Measurements from ENCODE around the gene MATK.

MATK gene, protein sequence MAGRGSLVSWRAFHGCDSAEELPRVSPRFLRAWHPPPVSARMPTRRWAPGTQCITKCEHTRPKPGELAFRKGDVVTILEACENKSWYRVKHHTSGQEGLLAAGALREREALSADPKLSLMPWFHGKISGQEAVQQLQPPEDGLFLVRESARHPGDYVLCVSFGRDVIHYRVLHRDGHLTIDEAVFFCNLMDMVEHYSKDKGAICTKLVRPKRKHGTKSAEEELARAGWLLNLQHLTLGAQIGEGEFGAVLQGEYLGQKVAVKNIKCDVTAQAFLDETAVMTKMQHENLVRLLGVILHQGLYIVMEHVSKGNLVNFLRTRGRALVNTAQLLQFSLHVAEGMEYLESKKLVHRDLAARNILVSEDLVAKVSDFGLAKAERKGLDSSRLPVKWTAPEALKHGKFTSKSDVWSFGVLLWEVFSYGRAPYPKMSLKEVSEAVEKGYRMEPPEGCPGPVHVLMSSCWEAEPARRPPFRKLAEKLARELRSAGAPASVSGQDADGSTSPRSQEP

GRCh38 chr19:3785938-3786824, at the start of gene MATK:
Gene MATK, minus strand, starts transcription at chr19:3786381. Its CDS starts 1,246 bp downstream, at chr19:3785135.
- no peak for DNase-seq

GRCh38 chr19:3835055-3835435, 48.9 kb upstream of the MATK start:
- DNase-seq, result no peak

DNA sequence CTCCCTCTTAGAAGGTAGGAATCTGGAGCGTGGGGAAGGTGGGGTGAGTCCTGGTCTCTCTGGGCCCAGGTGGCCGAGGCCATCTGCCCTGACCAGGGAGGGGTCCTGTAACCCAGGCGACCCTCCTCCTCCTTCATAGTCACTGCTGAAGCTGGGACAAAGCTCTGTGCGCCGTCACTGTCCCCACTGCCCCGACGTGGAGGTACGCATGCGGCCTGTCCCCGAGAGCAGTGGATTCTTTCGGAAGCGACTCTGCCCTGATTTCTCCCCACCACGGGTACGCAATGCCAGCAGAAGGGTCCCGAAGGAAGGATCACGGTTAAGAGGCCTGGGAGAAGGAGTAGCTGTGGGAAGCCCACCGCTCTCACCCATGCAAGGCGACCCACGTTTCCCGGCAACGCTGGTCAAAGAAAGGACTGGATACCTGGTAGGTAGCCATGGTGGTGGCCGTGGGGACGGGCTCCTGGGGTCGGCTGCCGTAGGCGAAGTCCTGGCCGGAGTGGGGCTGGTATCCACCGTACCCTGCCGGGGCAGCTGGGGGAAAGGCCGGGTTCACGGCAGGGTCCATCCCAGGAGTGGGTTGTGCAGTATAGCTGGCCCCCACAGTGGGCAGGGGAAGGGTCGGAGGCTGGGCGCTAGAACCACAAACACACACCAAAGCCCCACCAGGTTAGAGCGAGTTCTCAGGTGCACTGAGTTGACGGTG, 48.3 kb upstream of the MATK start:
- no peak for DNase-seq

DNA sequence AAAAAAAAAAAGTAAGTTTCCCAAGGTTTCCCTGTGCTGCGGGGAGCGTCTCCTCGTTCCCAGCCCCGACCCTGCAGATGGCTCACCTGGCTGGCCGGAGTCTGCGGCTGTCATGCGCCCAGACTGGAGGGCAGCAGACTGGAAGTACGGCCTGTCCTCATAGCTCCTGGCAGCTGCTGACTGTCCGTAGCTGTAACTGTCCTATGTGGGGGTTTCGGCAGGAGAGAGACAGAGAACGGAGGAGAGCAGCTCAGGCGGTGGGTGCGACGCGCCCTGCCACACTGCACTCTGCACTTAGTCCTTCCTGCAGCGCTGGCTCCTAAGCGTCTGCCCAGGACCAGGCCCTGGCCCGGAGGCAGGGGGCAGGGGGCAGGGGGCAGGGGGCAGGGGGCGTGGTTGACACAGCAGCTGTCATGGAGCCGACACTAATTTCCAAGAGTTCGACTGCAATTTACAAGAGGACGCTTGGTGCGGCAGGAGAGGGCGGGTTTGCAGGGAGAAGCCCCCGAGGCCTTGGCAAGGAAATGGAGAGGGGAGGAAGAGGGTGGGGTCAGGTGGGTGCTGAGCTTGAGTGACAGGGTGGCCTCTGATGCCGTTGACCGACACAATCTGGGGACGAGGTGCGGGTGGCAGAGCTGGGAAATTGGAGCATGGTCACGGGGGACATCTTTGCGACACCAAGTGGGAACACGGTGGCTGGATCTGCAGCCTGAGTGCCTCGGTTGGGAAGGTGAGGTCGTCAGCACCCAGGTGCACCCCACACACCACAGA, 47.6 kb upstream of the MATK start:
- DNase-seq, result no peak

DNA sequence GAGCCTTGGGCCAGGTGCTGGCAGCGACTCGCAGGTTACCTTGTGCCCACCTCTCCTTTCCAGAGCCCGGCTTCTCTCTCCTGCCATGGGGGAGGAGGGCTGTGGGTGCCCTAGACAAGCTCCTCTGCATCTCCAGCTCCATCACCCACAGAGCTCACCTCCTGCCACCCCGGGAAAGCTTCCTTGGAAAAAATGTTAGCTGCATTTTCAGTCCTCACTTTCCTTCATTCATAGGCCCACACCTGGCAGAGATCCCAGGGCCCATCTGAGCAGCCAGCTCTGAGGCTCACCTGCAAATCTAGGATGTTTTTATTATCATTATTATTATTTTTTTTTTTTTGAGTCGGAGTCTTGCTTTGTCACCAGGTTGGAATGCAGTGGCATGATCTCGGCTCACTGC, 45.8 kb upstream of the MATK start:
- DNase-seq, result no peak

GRCh38 chr19:3831601-3832000, 45.4 kb upstream of the MATK start:
- no peak for DNase-seq

DNA sequence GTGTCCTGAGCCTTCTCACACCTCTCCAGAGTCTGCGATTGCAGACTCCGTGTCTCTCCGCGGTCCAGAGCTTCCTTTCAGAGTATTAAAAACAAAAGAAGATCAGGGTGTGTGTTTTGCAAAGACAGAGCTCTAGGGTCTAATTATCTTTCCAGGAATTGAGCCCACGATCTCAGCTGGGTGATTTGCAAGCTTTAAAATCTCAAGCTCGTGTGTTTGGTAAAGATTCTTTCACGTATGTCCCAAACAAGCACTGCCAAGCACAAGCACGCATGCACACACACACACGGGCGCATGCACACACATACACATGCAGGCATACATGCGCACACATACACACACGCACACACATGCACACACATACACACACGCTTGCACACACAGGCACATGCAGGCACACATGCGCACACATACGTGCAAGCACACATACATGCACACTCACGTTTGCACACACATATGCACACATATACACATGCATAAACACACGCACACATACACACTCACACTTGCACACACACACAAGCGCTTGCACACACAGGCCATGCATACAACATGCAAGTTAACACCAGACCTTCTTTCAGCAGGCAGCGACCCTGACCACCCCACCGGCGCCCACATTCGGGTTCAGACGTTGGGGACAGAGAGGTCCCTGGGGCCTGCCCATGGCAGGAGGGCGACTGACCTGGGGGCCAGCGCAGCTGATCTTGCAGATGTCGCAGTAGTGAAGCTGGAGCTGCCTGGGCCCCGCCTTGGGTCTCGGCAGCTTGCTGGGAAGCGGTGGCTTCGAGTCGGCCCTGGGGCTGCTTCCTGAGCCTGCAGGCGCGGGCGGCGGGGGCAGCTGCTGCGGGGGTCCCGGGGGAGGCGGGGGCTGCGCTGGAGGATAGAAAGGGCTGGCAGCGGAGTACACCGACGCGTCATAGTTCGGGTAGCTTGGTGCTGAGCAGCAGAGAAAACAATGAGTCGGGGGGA, 44.7 kb upstream of the MATK start:
- DNase-seq, result no peak

DNA sequence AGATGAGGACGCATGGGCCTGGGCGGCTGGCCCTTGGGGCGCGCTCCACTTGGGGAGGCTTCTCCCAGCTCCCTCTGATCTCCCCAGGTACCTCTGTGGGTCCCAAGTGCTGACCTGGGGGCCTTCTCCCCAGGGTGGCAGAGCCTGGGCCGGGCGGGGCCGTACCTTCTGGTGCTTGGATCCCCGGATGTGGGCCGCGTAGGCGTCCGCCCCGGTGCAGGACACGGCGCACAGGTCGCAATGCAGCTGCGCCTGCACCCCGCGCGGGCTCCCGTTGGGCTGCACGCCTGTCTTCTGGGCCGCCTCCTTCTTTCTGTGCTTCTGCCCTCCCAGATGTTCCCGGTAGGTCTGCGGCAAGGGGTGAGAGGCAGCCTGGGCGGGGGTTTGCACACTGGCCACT, 41.1 kb upstream of the MATK start:
- no peak for DNase-seq

DNA sequence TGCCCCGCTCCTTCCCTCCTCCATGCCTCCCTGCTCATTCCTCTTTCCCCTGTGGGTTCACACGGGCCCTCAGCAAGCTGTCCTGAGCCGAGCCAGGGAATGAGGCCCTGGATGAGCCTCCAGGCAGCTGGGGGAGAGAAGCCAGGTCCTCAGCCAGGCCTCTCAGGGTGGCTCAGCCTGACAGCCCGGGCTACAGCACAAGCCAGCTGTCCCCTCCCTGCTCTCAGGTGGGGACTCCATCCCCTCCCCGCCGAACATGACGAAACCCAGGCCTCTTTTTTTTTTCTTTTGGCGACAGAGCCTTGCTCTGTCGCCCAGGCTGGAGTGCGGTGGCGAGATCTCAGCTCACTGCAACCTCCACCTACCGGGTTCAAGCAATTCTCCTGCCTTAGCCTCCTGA, 40.0 kb upstream of the MATK start:
- DNase-seq, result no peak

DNA sequence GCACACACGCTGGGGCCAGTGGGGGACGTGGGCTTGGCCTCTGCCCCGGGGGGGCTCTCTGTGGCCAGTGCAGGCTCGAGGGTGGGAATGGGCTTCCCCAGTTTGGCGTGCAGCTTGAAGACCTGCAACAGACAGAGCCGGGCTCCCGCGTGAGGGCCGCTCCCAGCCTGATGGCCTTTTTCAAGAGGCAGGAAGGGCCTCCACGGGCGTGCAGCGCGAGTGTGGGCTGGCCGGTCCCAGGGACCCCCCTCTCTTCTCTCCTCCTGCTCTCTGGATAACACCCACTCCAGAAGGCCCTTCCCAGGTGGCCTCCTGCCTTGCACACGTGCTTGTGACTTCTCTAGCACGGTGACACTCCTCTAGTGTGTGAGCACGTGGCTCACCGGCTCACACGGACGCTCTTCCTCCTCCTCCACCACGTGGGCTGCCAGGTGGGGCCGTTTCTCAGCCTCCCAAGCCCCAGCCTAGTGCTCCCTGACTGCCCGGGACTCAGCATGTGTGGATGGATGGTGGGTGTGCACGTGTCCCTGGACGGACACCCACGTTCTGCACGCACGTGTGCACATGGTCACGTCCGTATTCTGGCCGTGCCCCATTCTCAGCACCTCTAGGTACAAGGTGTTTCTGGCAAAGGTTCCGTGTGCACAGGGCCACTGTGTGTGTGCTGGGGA, 39.2 kb upstream of the MATK start:
- DNase-seq, result no peak

GRCh38 chr19:3823350-3823713, 37.2 kb upstream of the MATK start:
- DNase-seq, result no peak

DNA sequence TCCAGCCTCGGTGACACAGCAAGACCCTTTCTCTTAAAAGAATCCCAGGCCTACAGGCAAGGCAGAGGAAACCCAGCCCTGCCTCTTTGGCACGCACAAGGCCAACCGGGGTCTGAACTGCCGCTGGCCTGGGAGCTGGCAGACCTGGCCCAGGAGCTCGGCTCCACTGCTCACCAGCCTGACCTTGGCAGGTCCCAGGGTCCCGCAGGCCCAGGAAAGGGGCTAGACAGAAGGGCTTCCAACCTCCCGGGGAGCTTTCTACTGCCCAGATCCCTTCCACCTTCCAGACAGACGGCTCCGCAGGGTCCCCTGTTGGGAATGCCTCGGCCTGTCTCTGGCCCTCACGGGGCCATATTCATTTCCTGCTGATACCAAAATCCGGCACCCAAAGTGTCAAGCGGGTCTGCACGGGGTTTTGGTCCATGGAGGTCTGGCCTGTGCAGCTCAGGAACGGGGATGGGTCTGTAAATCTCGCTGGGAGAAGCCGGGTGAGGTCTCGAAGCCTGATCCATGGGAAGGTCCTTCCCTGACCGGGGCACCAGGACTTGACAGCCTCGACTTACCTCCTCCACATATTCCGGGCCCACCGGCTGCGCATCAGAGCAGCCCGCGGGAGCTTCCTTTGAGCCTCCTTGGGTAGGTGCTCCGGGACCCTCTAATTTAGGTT, 36.6 kb upstream of the MATK start:
- no peak for DNase-seq

- peak; percentile 33 for DNase-seq
Measured at GRCh38 chr19:3821857-3822364, 35.7 kb upstream of the MATK start.

DNA sequence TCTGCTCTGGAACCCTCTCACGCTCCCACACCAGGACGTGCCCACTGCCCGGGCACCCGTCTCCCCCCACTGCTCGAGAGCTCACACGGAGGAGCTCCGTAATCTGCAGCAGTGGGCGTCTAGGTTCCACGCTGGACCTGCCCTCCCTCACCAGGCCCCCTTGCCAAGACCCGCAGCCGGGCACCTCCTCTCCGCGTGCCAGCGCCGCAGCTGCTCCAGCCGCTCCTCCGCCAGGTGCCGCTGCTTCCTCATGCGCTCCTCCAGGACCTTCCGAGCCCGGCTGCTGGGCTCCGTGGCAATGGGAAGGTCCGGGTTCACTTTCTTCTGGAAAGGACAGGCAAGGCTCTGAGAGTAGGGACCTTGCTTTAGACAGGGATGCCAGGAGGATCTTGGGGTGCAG, 35.0 kb upstream of the MATK start:
- DNase-seq, result peak; percentile 29

DNA sequence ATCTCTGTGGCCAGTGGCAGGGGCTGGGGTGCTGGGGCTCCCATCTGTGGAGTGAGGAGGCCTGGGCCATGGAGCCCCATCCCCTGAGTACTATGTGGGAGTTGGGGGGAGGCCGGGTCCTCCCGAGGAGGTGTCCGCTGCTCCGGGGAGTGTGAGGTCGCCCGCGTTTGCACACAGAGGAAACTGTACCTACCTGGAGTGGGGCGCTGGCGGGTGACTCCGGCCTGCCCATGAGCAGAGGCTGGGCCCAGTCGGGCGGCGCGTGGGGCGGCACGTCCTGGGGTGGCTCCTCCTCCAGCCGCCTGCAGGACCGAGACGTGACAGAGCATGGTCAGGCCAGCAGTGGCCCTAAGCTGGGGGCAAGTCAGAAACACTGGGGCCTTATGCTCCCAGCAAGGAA, 33.8 kb upstream of the MATK start:
- DNase-seq, result no peak

DNA sequence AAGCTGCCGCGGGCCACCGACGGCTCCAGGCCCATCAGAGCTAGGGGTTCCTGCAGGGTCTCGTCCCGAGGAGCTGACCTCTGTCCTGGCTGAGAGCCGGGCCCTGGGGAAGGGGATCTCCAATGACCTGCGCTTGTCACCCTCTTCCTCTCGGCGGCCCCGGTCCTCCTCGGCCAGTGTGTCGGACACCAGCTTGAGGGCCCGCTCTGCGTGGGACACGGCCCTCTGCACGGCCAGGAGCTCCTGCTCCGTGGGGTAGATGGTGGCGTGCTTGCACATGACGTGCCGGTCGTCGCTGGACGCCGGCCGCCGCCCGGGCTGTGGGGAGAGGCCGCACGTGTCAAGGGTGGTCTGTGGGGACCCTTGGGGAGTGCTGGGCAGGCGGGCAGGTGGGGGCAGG, 32.7 kb upstream of the MATK start:
- DNase-seq, result no peak

DNA sequence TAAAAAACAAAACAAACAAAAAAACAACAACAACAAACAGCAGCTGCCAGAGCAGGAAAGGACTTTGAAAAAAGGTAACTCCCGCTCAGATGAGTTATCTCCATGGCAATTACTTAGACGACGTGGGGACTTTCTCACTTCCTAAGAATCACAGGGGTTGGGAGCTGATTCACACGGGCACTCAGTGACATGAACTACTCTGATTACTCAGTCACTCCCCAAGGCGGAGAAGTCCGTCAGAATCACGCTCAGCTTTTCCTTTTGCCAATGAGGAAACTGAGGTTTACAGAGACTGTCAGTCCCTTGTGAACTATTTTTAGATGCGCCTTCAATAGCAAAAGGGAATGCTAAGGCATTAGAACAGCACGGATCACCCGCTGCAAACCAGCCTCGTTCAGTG, 32.3 kb upstream of the MATK start:
- DNase-seq, result no peak

DNA sequence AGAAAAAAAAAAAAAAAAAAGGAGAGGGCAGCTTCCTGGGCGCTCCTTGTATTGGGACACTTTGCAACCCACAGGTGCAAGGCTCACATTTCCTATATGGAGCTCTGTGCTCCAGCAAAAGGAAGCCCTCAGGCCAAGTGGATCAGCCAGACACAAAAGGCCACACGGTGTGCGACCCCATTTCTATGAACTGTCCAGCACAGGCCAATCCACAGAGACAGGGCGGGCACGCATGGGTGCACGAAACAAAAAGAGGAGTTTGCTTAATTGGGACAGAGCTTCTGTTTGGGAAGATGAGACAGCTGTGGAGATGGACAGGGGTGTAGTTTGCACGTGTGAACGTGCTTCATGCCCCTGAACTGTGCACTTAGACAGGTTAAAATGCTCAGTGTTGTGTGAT, 31.6 kb upstream of the MATK start:
- DNase-seq, result no peak

- DNase-seq, result no peak
Measured at GRCh38 chr19:3816566-3817218, 30.5 kb upstream of the MATK start.
